ENCODE results near the gene TRIM71. TPM values are rescaled to one million over a fixed set of nuclear protein-coding genes. Genes with fewer than 3 reads are reported as not detected.

TRIM71 gene
- total and polyA plus RNA-seq, 2 experiments from 2014 or later: under 0.01 to 0.03 TPM

GRCh38 chr3:32888739-32889138, 70.9 kb downstream of the TRIM71 start:
- Histone ChIP-seq H3K4me2 (ENCODE audit: unreplicated experiment) (no peak overlapping the region), H4K20me1 (ENCODE audit: insufficient read depth) (no peaks in the 10 kb centered on the region), H3K79me2 (ENCODE audit: insufficient read depth) (no peaks in the 10 kb centered on the region), H3K9me3 (ENCODE audit: low read depth) (no peaks in the 10 kb centered on the region), H3K27me3 (replicated peaks; ENCODE audit: insufficient read depth) (peaks cover 35% of the 10 kb centered on the region), H3F3A (ENCODE audit: insufficient read depth) (no peaks in the 10 kb centered on the region), H3K9me2 (ENCODE audit: insufficient read depth) (no peaks in the 10 kb centered on the region), H3K36me3 (ENCODE audit: low read depth) (no peaks in the 10 kb centered on the region), H2AFZ (no peak overlapping the region), H3K9ac (no peak overlapping the region), H3K4me3 (no peak overlapping the region), H3K4me1 (ENCODE audit: insufficient read depth) (no peaks in the 10 kb centered on the region), H3K27ac (no peak overlapping the region)
- 63 to 68% methylated on average over 1 of the region's 1 CpG for WGBS, 2 experiments (ENCODE audit: low coverage in 1 of 2, low lambda C conversion rate in 2 of 2, missing lambda C conversion rate in 2 of 2)
- in situ Hi-C loops (cut with MboI): no loop called here
- no peak for DNase-seq
- TF ChIP-seq EZH2phosphoT487 (IDR thresholded peaks at IDR 0.05; ENCODE audit: insufficient read depth, low read depth) (no peak), EZH2 (IDR thresholded peaks at IDR 0.05; ENCODE audit: insufficient read depth, poor library complexity, severe bottlenecking) (no peak)

GRCh38 chr3:32890420-32891276, 72.9 kb downstream of the TRIM71 start:
- no peak overlapping the region for H3K9ac ChIP-seq

DNA sequence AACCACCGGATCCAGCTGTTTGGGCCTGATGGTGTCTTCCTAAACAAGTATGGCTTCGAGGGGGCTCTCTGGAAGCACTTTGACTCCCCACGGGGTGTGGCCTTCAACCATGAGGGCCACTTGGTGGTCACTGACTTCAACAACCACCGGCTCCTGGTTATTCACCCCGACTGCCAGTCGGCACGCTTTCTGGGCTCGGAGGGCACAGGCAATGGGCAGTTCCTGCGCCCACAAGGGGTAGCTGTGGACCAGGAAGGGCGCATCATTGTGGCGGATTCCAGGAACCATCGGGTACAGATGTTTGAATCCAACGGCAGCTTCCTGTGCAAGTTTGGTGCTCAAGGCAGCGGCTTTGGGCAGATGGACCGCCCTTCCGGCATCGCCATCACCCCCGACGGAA, 73.6 kb downstream of the TRIM71 start:
- peaks cover 52% of the 10 kb centered on the region for H3K27me3 ChIP-seq (replicated peaks; ENCODE audit: insufficient read depth)
- H3K27ac ChIP-seq: no peak overlapping the region
- WGBS, 2 experiments (ENCODE audit: low coverage in 1 of 2, low lambda C conversion rate in 2 of 2, missing lambda C conversion rate in 2 of 2): 80 to 82% methylated on average over 18 to 19 of the region's 19 CpGs
- no peak overlapping the region for H2AFZ ChIP-seq
- H3F3A ChIP-seq (ENCODE audit: insufficient read depth): no peaks in the 10 kb centered on the region
- H3K36me3 ChIP-seq (ENCODE audit: low read depth): no peaks in the 10 kb centered on the region
- no peak overlapping the region for H3K4me2 ChIP-seq (ENCODE audit: unreplicated experiment)
- H3K9me2 ChIP-seq (ENCODE audit: insufficient read depth): no peaks in the 10 kb centered on the region
- in situ Hi-C loops (cut with MboI): no loop called here
- no peak overlapping the region for H3K4me3 ChIP-seq
- no peak overlapping the region for H3K9ac ChIP-seq
- no peaks in the 10 kb centered on the region for H3K9me3 ChIP-seq (ENCODE audit: low read depth)
- no peaks in the 10 kb centered on the region for H3K4me1 ChIP-seq (ENCODE audit: insufficient read depth)
- H3K79me2 ChIP-seq (ENCODE audit: insufficient read depth): no peaks in the 10 kb centered on the region
- DNase-seq: no peak
- TF ChIP-seq EZH2 (IDR thresholded peaks at IDR 0.05; ENCODE audit: insufficient read depth, poor library complexity, severe bottlenecking) (no peak), EZH2phosphoT487 (IDR thresholded peaks at IDR 0.05; ENCODE audit: insufficient read depth, low read depth) (no peak)
- H4K20me1 ChIP-seq (ENCODE audit: insufficient read depth): no peaks in the 10 kb centered on the region

More at GRCh38 chr3:32890420-32891276, 72.9 kb downstream of the TRIM71 start:
- 83 to 85% methylated on average over 41 to 42 of the region's 42 CpGs for WGBS, 2 experiments (ENCODE audit: low coverage in 1 of 2, low lambda C conversion rate in 2 of 2, missing lambda C conversion rate in 2 of 2)
- Histone ChIP-seq H4K20me1 (ENCODE audit: insufficient read depth) (no peaks in the 10 kb centered on the region), H3K4me3 (no peak overlapping the region), H3K27ac (no peak overlapping the region), H3K4me1 (ENCODE audit: insufficient read depth) (no peaks in the 10 kb centered on the region), H3K79me2 (ENCODE audit: insufficient read depth) (no peaks in the 10 kb centered on the region), H3K4me2 (ENCODE audit: unreplicated experiment) (no peak overlapping the region), H3K36me3 (ENCODE audit: low read depth) (no peaks in the 10 kb centered on the region), H3K27me3 (replicated peaks; ENCODE audit: insufficient read depth) (peaks cover 50% of the 10 kb centered on the region), H3F3A (ENCODE audit: insufficient read depth) (no peaks in the 10 kb centered on the region), H3K9me3 (ENCODE audit: low read depth) (no peaks in the 10 kb centered on the region), H3K9me2 (ENCODE audit: insufficient read depth) (no peaks in the 10 kb centered on the region), H2AFZ (no peak overlapping the region)
- in situ Hi-C loops (cut with MboI): no loop called here
- no peak for DNase-seq
- TF ChIP-seq EZH2 (IDR thresholded peaks at IDR 0.05; ENCODE audit: insufficient read depth, poor library complexity, severe bottlenecking): no peak
- TF ChIP-seq EZH2phosphoT487 (IDR thresholded peaks at IDR 0.05; ENCODE audit: insufficient read depth, low read depth): no peak

DNA sequence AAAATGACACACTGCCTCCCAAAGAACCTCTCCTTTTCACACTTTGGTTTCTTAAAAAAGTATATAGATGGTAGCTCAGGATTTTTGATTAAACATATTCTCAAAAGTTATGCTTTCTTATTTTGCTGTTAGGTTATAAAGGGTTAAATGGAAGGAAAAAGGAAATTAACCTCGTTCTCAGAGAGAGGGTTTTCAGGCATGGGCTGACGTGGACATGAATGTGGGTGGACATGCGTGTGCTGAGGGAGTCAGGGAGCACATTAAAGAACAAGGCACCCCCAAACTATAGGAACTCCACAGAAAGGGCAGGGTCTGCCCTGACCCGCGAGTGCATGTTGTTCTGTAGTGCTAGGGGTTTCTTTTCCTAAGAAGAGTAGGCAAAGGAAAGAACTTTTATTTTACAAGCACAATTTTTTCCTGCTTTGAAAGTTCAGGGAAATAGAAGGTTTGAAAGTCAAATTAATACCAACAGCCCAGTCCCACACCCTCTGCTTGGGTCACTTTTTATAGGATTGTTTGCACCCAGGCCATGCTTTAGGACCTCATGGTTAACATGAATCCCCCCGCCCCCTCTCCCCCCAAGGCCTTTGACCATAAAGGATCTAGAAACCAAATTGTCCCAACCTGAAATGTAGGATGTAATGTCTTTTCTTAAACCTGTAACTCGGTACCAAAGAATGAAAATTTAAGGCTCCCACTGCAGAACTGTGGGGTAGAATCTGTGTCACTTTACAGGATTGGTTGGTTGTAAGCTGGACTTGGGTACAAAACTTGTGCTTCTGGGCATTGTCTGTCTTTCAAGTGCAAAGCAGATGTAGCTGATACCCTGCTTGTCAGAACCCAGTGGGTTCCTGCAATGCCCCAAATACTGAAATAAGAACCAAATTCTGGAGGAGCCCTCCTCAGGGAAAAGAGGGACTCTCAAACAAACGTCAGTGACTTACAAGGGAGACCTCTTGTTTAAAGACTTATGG, 75.1 kb downstream of the TRIM71 start:
- no peaks in the 10 kb centered on the region for H3K79me2 ChIP-seq (ENCODE audit: insufficient read depth)
- no peak overlapping the region for H3K4me3 ChIP-seq
- DNase-seq: no peak
- TF ChIP-seq EZH2phosphoT487 (IDR thresholded peaks at IDR 0.05; ENCODE audit: insufficient read depth, low read depth) (no peak), EZH2 (IDR thresholded peaks at IDR 0.05; ENCODE audit: insufficient read depth, poor library complexity, severe bottlenecking) (no peak)
- whole genome bisulfite sequencing, 2 experiments (ENCODE audit: low coverage in 1 of 2, low lambda C conversion rate in 2 of 2, missing lambda C conversion rate in 2 of 2): 32 to 35% methylated on average over 8 of the region's 8 CpGs
- no peaks in the 10 kb centered on the region for H3K36me3 ChIP-seq (ENCODE audit: low read depth)
- H3K27ac ChIP-seq: no peak overlapping the region
- no peaks in the 10 kb centered on the region for H3K9me2 ChIP-seq (ENCODE audit: insufficient read depth)
- no peak overlapping the region for H2AFZ ChIP-seq
- no peaks in the 10 kb centered on the region for H3K9me3 ChIP-seq (ENCODE audit: low read depth)
- in situ Hi-C loops (cut with MboI): no loop called here
- no peak overlapping the region for H3K9ac ChIP-seq
- H4K20me1 ChIP-seq (ENCODE audit: insufficient read depth): no peaks in the 10 kb centered on the region
- H3F3A ChIP-seq (ENCODE audit: insufficient read depth): no peaks in the 10 kb centered on the region
- H3K27me3 ChIP-seq (replicated peaks; ENCODE audit: insufficient read depth): peaks cover 53% of the 10 kb centered on the region
- no peaks in the 10 kb centered on the region for H3K4me1 ChIP-seq (ENCODE audit: insufficient read depth)
- H3K4me2 ChIP-seq (ENCODE audit: unreplicated experiment): no peak overlapping the region

All from GM23248 (cell line).